IMR-90 (cell line): ENCODE results near the gene MAP3K5. TPM values are rescaled to one million over a fixed set of nuclear protein-coding genes. Genes with fewer than 3 reads are reported as not detected.

Experiments
- ATAC-seq: fragments of 200-7000 bp; cut with Tn5 transposase; 2 replicates; pipeline ENCODE4 v1.9.1; 2020; ENCODE audit warnings: low read depth, mild to moderate bottlenecking, moderate library complexity
- BruUV-seq: library from RNA; stranded (reverse); fragments of 400-500 nt; replicated peaks from 2 replicates; lab custom pipeline; 2021; lab: Mats Ljungman, UMichigan
- CTCF ChIA-PET: fragments of 300-600 bp; formaldehyde crosslinking; extraction: SDS; loops from one replicate; lab custom pipeline; 2021; ENCODE audit warnings: antibody characterized with exemption; lab: Yijun Ruan, JAX
- POLR2A ChIA-PET: fragments of 300-600 bp; sonication (Branson Sonifier 250); formaldehyde crosslinking; loops from one replicate; lab custom pipeline; 2022; ENCODE audit warnings: antibody characterized with exemption; ENCODE audit not compliant: unreplicated experiment; lab: Charles Lee
- DNase-seq: peaks from one replicate; pipeline ENCODE4 v3.0.0; 2013
- H2AFZ ChIP-seq: replicated peaks from 2 replicates; pipeline ENCODE3; 2013; ENCODE audit warnings: low read length, mild to moderate bottlenecking; ENCODE audit not compliant: poor library complexity
- H2AK5ac ChIP-seq: 2 replicates; pipeline ENCODE4 v1.6.1; 2013; ENCODE audit warnings: low read depth, low read length, inconsistent platforms
- H2AK9ac ChIP-seq: replicated peaks from 2 replicates; pipeline ENCODE3; 2013; ENCODE audit warnings: mild to moderate bottlenecking, low read depth, low read length, moderate library complexity; ENCODE audit not compliant: poor library complexity
- H2BK120ac ChIP-seq: 2 replicates; pipeline ENCODE4 v1.6.1; 2013; ENCODE audit warnings: low read depth, low read length, inconsistent platforms
- H2BK15ac ChIP-seq: 3 replicates; pipeline ENCODE4 v1.6.1; 2013; ENCODE audit warnings: low read depth, low read length, inconsistent platforms
- H2BK20ac ChIP-seq: 2 replicates; pipeline ENCODE4 v1.6.1; 2013; ENCODE audit warnings: low read depth, mild to moderate bottlenecking, inconsistent platforms, low read length, moderate library complexity
- H2BK5ac ChIP-seq: 2 replicates; pipeline ENCODE4 v1.6.1; 2013; ENCODE audit warnings: mild to moderate bottlenecking, low read depth, low read length, inconsistent platforms; ENCODE audit not compliant: poor library complexity, severe bottlenecking
- H3K14ac ChIP-seq: replicated peaks from 2 replicates; pipeline ENCODE4 v1.6.1; 2013; ENCODE audit warnings: low read depth, low read length, inconsistent platforms
- H3K18ac ChIP-seq: 2 replicates; pipeline ENCODE4 v1.6.1; 2013; ENCODE audit warnings: low read depth, low read length, control low read depth
- H3K23ac ChIP-seq: 2 replicates; pipeline ENCODE4 v1.6.1; 2013; ENCODE audit warnings: low read depth, low read length, inconsistent platforms
- H3K27ac ChIP-seq: 2 replicates; pipeline ENCODE4 v1.5.1; 2013; ENCODE audit warnings: mild to moderate bottlenecking, control low read depth, low read length; ENCODE audit not compliant: insufficient read depth
- H3K27me3 ChIP-seq: 2 replicates; pipeline ENCODE4 v1.6.1; 2013; ENCODE audit warnings: low read length; ENCODE audit not compliant: control insufficient read depth, insufficient read depth
- H3K36me3 ChIP-seq: 2 replicates; pipeline ENCODE4 v1.6.1; 2013; ENCODE audit warnings: low read length, mixed read lengths; ENCODE audit not compliant: control insufficient read depth, insufficient read depth
- H3K4ac ChIP-seq: 2 replicates; pipeline ENCODE4 v1.6.1; 2013; ENCODE audit warnings: low read depth, low read length, inconsistent platforms
- H3K4me1 ChIP-seq: 2 replicates; pipeline ENCODE4 v1.6.1; 2013; ENCODE audit warnings: low read length, mixed read lengths; ENCODE audit not compliant: control insufficient read depth, insufficient read depth
- H3K4me2 ChIP-seq: 2 replicates; pipeline ENCODE4 v1.6.1; 2013; ENCODE audit warnings: low read depth, mild to moderate bottlenecking, control low read depth, low read length, moderate library complexity
- H3K4me3 ChIP-seq: 2 replicates; pipeline ENCODE4 v1.5.1; 2013; ENCODE audit warnings: low read depth, mild to moderate bottlenecking, control low read depth, low read length, moderate library complexity; ENCODE audit not compliant: insufficient read depth
- H3K56ac ChIP-seq: 2 replicates; pipeline ENCODE4 v1.6.1; 2013; ENCODE audit warnings: low read length, inconsistent platforms; ENCODE audit not compliant: insufficient read depth; ENCODE audit errors: extremely low read depth
- H3K79me1 ChIP-seq, 2 experiments: 2 replicates each; pipeline ENCODE4 v1.6.1; 2013; ENCODE audit warnings: low read length in 2 of 2, inconsistent platforms in 1 of 2, low read depth in 1 of 2
- H3K9ac ChIP-seq: 2 replicates; pipeline ENCODE4 v1.6.1; 2013; ENCODE audit warnings: low read depth, low read length, control low read depth
- H3K9me1 ChIP-seq: 2 replicates; pipeline ENCODE4 v1.6.1; 2013; ENCODE audit warnings: low read length, inconsistent platforms; ENCODE audit not compliant: insufficient read depth
- H3K9me3 ChIP-seq: 2 replicates; pipeline ENCODE4 v1.6.1; 2013; ENCODE audit warnings: low read length; ENCODE audit not compliant: control insufficient read depth, insufficient read depth
- H4K20me1 ChIP-seq: 2 replicates; pipeline ENCODE4 v1.6.1; 2013; ENCODE audit warnings: low read length, inconsistent platforms; ENCODE audit not compliant: insufficient read depth
- H4K5ac ChIP-seq: 2 replicates; pipeline ENCODE4 v1.6.1; 2013; ENCODE audit warnings: mild to moderate bottlenecking, low read depth, low read length, control low read depth
- H4K8ac ChIP-seq, 2 experiments: 2 replicates each; pipeline ENCODE4 v1.6.1; 2013; ENCODE audit warnings: low read depth in 2 of 2, low read length in 2 of 2, control low read depth in 1 of 2, inconsistent platforms in 1 of 2
- H4K91ac ChIP-seq: 2 replicates; pipeline ENCODE4 v1.6.1; 2013; ENCODE audit warnings: low read depth, low read length, inconsistent platforms; ENCODE audit not compliant: insufficient read depth
- BHLHE40 ChIP-seq: fragments of 150-350 bp; IDR thresholded peaks from 2 replicates; pipeline ENCODE4 v1.6.1; 2016; ENCODE audit warnings: mild to moderate bottlenecking, low read depth, low read length
- CEBPB ChIP-seq: IDR thresholded peaks from 2 replicates; pipeline ENCODE4 v1.6.1; 2012; ENCODE audit warnings: low read depth, low read length, improper control_type of control experiment
- CHD1 ChIP-seq: IDR thresholded peaks from 2 replicates; pipeline ENCODE4 v1.6.1; 2012; ENCODE audit warnings: low read depth, low read length, improper control_type of control experiment
- CTCF ChIP-seq: conservative IDR thresholded peaks from 2 replicates; pipeline ENCODE4 v1.5.1; 2012; ENCODE audit warnings: mild to moderate bottlenecking, low read depth, low read length, improper control_type of control experiment
- ELK1 ChIP-seq: fragments of 150-350 bp; IDR thresholded peaks from 2 replicates; pipeline ENCODE4 v1.6.1; 2016; ENCODE audit warnings: low read depth, mild to moderate bottlenecking, low read length, moderate library complexity, borderline replicate concordance
- FOS ChIP-seq: fragments of 150-350 bp; IDR thresholded peaks from 2 replicates; pipeline ENCODE4 v1.6.1; 2016; ENCODE audit warnings: low read depth, low read length
- MAFK ChIP-seq: IDR thresholded peaks from 2 replicates; pipeline ENCODE4 v1.6.1; 2012; ENCODE audit warnings: low read depth, low read length, improper control_type of control experiment
- MAZ ChIP-seq: IDR thresholded peaks from 2 replicates; pipeline ENCODE4 v1.6.1; 2012; ENCODE audit warnings: low read depth, mild to moderate bottlenecking, low read length, improper control_type of control experiment, moderate library complexity, borderline replicate concordance
- MXI1 ChIP-seq: IDR thresholded peaks from 2 replicates; pipeline ENCODE4 v1.6.1; 2012; ENCODE audit warnings: low read depth, mild to moderate bottlenecking, low read length, moderate library complexity, borderline replicate concordance
- NFE2L2 ChIP-seq: fragments of 150-350 bp; IDR thresholded peaks from 2 replicates; pipeline ENCODE4 v1.6.1; 2016; ENCODE audit warnings: low read depth, mild to moderate bottlenecking, low read length
- POLR2A ChIP-seq: IDR thresholded peaks from 2 replicates; pipeline ENCODE4 v1.6.1; 2012; ENCODE audit warnings: mild to moderate bottlenecking, low read depth, low read length
- RAD21 ChIP-seq: IDR thresholded peaks from 2 replicates; pipeline ENCODE4 v1.6.1; 2012; ENCODE audit warnings: low read length, improper control_type of control experiment
- RCOR1 ChIP-seq: IDR thresholded peaks from 2 replicates; pipeline ENCODE4 v1.6.1; 2012; ENCODE audit warnings: mild to moderate bottlenecking, low read length, improper control_type of control experiment; ENCODE audit not compliant: insufficient replicate concordance
- RFX5 ChIP-seq: IDR thresholded peaks from 2 replicates; pipeline ENCODE4 v1.8.0; 2012; ENCODE audit warnings: low read depth, mild to moderate bottlenecking, low read length, moderate library complexity
- SMC3 ChIP-seq: fragments of 150-350 bp; IDR thresholded peaks from 2 replicates; pipeline ENCODE4 v1.6.1; 2016; ENCODE audit warnings: low read depth, mild to moderate bottlenecking, antibody characterized with exemption, low read length, moderate library complexity
- USF2 ChIP-seq: fragments of 150-350 bp; IDR thresholded peaks from 2 replicates; pipeline ENCODE4 v1.6.1; 2017; ENCODE audit warnings: mild to moderate bottlenecking, antibody characterized with exemption, low read length, low read depth
- WGBS, 2 experiments: methylation state at CpG; one replicate each; pipeline versions ENCODE4 v1.1.5 to v1.1.7; 2013; ENCODE audit warnings: missing lambda C conversion rate in 2 of 2; ENCODE audit not compliant: insufficient read length in 1 of 2; ENCODE audit errors: extremely low coverage in 2 of 2; 5-methylcytosine and 5-hydroxymethylcytosine counted together
- dilution Hi-C: fragments of 300-500 bp; cut with HindIII; formaldehyde crosslinking; loops from one replicate; pipeline ENCODE4 v1.14.3; 2018; ENCODE audit warnings: low sequenced_read_pairs; ENCODE audit not compliant: unreplicated experiment
- in situ Hi-C: fragments of 300-500 bp; cut with MboI; formaldehyde crosslinking; loops from 3 replicates; pipeline ENCODE4 v1.14.3; 2019; ENCODE audit warnings: low sequenced_read_pairs, inconsistent platforms, mixed read lengths
- intact Hi-C: fragments of 100-400 bp; cut with micrococcal nuclease; formaldehyde crosslinking; loops from 2 replicates; pipeline ENCODE4 v1.10.0; 2022
- polyA plus RNA-seq, 3 experiments: library from polyadenylated mRNA; depleted of rRNA; stranded (reverse); fragments of >200 nt; gene quantifications; 2 replicates each; pipeline ENCODE4 v1.2.3, GENCODE V29; 2012; ENCODE audit warnings: low replicate concordance in 1 of 3
- total RNA-seq: library from RNA; depleted of rRNA; stranded (reverse); fragments of >200 nt; gene quantifications from 2 replicates; pipeline ENCODE4 v1.2.3, GENCODE V29; 2012

The MAP3K5 gene
- total and polyA plus RNA-seq, 2 of the 4 experiments (the other 2 are of a cell fraction): 5.4 to 17.6 TPM

- Histone ChIP-seq H4K8ac (peak overlapping the region in 1 of 2 experiments; percentile 3; a peak in 1 of 4 replicates), H3K9me3 (no peaks in the 10 kb centered on the region), H2BK5ac (no peak overlapping the region), H3K9me1 (peaks cover 4% of the 10 kb centered on the region), H4K5ac (no peak overlapping the region), H3K9ac (no peak overlapping the region), H3K4me3 (no peak overlapping the region), H3K14ac (no peak overlapping the region), H3K36me3 (peaks cover 1% of the 10 kb centered on the region; the same call in 1 of the 2 replicates), H4K91ac (no peak overlapping the region), H3K23ac (0 out of 2 replicates have a peak overlapping the region, but pooled peaks have one; percentile 41), H2BK120ac (no peak overlapping the region), H3K27ac (no peak overlapping the region), H3K4me2 (no peak overlapping the region), H3K4ac (no peak overlapping the region), H2BK20ac (no peak overlapping the region), H2AFZ (no peak overlapping the region), H3K18ac (no peak overlapping the region), H3K4me1 (peaks cover 4% of the 10 kb centered on the region; the same call in 1 of the 2 replicates), H4K20me1 (peaks cover 4% of the 10 kb centered on the region; the same call in 1 of the 2 replicates), H2BK15ac (no peak overlapping the region), H3K27me3 (no peaks in the 10 kb centered on the region), H2AK9ac (no peak overlapping the region), H2AK5ac (no peak overlapping the region), H3K56ac (no peak overlapping the region), H3K79me1 (peaks cover 10 to 32% of the 10 kb centered on the region in 2 experiments)
- TF ChIP-seq BHLHE40: no peak
- no peak for TF ChIP-seq CHD1
- no peak for TF ChIP-seq SMC3
- no peak for TF ChIP-seq MAZ
- TF ChIP-seq RAD21: no peak
- TF ChIP-seq MXI1: no peak
- no peak for TF ChIP-seq MAFK
- TF ChIP-seq RFX5: no peak
- no peak for TF ChIP-seq NFE2L2
- no peak for TF ChIP-seq USF2
- no peak for TF ChIP-seq CEBPB
- TF ChIP-seq FOS: no peak
- TF ChIP-seq CTCF: no peak
- no peak for TF ChIP-seq ELK1
- no peak for TF ChIP-seq RCOR1
- TF ChIP-seq POLR2A: no peak
- in situ Hi-C loops: no loop called here
- ATAC-seq (no peak), DNase-seq (no peak)
- WGBS, 2 experiments: 100% methylated on average over 1 of the region's 5 CpGs; no CpG with 5 or more reads in 1 of the 2 experiments
- POLR2A ChIA-PET: no interaction called here
- CTCF ChIA-PET: no interaction called here
- no TSS peak for BruUV-seq
- dilution Hi-C loops: no loop called here
- intact Hi-C loops: no loop called here
These were observed 92.9 kb downstream of the MAP3K5 start for GRCh38 chr6:136699358-136699757.
